GM18907 (cell line): ENCODE data around the gene HSD17B8.

Experiments
- ATAC-seq: cut with Tn5 transposase; IDR thresholded peaks from one replicate; pipeline ENCODE4 v1.9.1; 2021; ENCODE audit warnings: mild to moderate bottlenecking, moderate library complexity; ENCODE audit not compliant: unreplicated experiment

HSD17B8 gene

GRCh38 chr6:33204415-33205190 lies at the start of gene HSD17B8:
Gene HSD17B8 (plus strand): TSS chr6:33204655. CDS start chr6:33204669, 14 bp downstream.
- ATAC-seq, result peak; percentile 40

- no peak for ATAC-seq
Observed at GRCh38 chr6:33156561-33156960, 47.9 kb upstream of the HSD17B8 start.

GRCh38 chr6:33156964-33157363 lies 47.5 kb upstream of the HSD17B8 start:
- ATAC-seq, result no peak

GRCh38 chr6:33160096-33160495 lies 44.4 kb upstream of the HSD17B8 start:
- ATAC-seq, result no peak

- ATAC-seq, result no peak
Observed at GRCh38 chr6:33160728-33161344, 43.6 kb upstream of the HSD17B8 start.

GRCh38 chr6:33161354-33162331 lies 42.8 kb upstream of the HSD17B8 start:
- ATAC-seq, result peak; percentile 68

- no peak for ATAC-seq
Observed at GRCh38 chr6:33163540-33163939, 40.9 kb upstream of the HSD17B8 start.

- no peak for ATAC-seq
Observed at GRCh38 chr6:33164176-33164575, 40.3 kb upstream of the HSD17B8 start.

GRCh38 chr6:33164665-33165373 lies 39.6 kb upstream of the HSD17B8 start:
- ATAC-seq, result no peak

- no peak for ATAC-seq
Observed at GRCh38 chr6:33165581-33166258, 38.7 kb upstream of the HSD17B8 start.

GRCh38 chr6:33166363-33166762 lies 38.1 kb upstream of the HSD17B8 start:
- no peak for ATAC-seq

GRCh38 chr6:33166811-33167210 lies 37.6 kb upstream of the HSD17B8 start:
- no peak for ATAC-seq

- ATAC-seq, result no peak
Observed at GRCh38 chr6:33167374-33168283, 36.8 kb upstream of the HSD17B8 start.

- ATAC-seq, result no peak
Observed at GRCh38 chr6:33168284-33168601, 36.2 kb upstream of the HSD17B8 start.

- no peak for ATAC-seq
Observed at GRCh38 chr6:33168639-33169038, 35.8 kb upstream of the HSD17B8 start.

GRCh38 chr6:33169291-33170175 lies 34.9 kb upstream of the HSD17B8 start:
- ATAC-seq, result no peak

GRCh38 chr6:33170176-33171015 lies 34.1 kb upstream of the HSD17B8 start:
- ATAC-seq, result no peak
